ENCODE data around the gene RFTN1.

Gene RFTN1

DNA sequence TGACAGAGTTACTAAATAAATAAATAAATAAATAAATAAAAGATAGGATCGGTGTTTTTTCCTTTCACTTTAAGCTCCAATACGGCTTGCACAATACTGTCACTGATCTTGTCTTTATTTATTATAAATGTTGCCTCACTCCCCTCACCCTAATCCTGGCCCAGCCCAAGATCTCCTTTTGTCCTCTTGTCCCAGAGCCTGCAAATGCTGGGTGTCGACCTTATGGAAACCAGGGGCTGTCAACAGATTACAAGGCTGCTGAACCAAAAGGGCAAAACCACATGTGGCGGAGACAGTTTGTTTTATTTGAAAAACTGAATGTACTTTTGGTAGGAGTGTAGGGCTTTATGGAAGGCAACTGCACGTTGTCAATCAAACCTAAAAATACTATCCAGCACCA is 75.9 kb downstream of the RFTN1 start:
- no peak for DNase-seq (ENCODE audit: low read depth in 2 of 2)

DNA sequence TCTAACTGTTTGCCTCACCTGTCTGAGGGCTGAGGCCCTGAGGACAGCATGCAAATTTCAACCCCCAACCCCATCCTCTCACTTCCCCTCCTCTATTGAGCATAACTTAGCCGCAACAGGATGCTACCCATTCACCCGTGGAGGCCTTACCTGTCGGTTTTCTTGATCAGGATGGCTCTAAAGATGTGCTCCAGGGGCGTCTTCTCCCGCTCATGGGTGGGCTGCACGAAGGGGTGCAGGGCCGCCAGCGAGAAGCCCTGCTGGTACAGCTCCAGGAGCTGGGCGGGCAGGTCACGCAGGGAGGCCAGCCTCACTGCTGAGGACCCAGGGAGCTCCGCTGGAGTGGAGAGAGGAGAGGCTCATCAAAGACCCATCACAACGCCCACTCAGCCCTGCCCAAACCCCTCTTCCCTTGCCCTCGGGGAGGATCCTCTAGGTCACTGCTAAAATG is 79.8 kb downstream of the RFTN1 start:
- DNase-seq (ENCODE audit: low read depth in 2 of 2), result no peak

DNA sequence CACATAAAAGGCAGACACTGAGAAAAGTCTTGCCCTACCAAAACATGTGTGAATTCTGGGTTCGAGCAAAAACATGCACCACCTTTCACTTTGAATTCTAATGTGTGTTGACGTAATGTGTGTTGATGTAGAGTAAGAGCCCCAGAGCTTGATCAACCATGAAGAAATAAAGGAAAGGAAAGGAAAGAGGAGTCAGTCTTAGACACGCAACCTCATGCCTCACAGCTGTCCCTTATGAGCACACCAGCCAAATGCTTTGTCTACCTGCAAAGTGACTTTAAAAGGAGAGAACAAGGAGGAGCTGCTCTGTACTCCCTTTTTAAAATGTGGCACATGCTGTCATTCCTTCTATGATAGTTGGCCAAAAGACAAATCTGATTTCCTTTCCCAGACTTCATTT is 80.8 kb downstream of the RFTN1 start:
- no peak for DNase-seq (ENCODE audit: low read depth in 2 of 2)

DNA sequence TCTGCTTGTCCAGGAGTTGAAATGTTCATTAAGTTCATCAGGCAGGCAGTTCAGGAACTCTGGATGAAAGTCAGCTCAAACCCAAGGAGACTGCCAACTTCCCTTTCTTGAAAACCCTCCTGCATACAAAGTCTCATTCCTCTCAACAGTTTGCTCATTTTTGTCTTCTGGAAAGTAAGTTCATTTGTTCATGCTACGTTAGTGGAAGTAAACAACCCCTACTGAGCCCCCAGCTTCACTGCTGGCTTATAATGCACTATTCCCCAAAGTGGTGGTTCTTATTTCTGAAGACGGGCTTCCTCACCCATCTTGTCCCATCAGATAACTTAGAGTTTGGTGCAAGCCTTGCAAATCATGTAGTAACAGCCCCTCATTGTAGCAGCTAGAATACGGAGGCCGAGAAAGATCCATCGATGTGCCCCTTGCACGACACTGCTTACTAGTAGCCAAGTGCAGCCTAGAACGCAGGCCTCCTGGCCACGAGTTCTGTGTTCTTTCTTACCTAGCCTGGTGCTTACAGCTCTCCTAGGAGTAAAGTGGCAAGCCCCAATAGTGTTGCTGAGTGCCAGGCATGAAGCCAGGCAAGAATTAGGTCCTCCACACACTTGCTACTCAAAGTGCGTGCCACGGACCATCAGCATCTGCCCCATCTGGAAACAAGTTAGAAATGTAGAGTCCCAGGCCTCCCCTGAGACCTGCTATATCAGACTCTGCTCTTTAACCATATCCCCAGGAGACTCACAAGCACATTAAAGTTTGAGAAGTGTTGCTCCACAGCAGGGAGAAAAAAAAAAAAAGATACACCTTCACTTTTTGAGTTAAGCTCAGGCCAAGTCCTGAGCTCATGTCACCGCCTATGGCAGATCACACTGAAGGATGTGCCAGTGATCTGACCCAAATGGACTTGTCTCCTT is 82.5 kb downstream of the RFTN1 start:
- DNase-seq (ENCODE audit: low read depth in 2 of 2), result no peak

DNA sequence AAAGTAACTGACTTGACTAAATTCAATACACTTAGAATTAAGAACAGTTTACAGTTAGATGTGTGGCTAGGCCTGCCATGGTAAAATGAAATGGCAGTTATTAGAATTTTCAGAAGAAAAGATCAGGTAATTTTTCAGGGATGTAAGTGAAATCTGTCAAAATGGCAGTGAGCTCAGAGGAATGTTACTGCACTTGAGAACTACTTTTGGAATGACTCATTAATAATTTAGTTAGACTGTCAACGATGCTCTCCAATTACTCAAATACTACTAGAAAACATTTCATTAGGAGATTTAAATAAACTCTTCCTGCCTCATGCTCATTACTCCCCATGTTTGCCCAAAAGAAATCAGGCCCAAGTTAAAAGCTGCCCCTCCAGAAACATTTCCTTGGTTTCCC is 84.4 kb downstream of the RFTN1 start:
- DNase-seq (ENCODE audit: low read depth in 2 of 2), result no peak

- DNase-seq (ENCODE audit: low read depth in 2 of 2), result no peak
These were observed 84.9 kb downstream of the RFTN1 start for GRCh38 chr3:16428612-16429011.

DNA sequence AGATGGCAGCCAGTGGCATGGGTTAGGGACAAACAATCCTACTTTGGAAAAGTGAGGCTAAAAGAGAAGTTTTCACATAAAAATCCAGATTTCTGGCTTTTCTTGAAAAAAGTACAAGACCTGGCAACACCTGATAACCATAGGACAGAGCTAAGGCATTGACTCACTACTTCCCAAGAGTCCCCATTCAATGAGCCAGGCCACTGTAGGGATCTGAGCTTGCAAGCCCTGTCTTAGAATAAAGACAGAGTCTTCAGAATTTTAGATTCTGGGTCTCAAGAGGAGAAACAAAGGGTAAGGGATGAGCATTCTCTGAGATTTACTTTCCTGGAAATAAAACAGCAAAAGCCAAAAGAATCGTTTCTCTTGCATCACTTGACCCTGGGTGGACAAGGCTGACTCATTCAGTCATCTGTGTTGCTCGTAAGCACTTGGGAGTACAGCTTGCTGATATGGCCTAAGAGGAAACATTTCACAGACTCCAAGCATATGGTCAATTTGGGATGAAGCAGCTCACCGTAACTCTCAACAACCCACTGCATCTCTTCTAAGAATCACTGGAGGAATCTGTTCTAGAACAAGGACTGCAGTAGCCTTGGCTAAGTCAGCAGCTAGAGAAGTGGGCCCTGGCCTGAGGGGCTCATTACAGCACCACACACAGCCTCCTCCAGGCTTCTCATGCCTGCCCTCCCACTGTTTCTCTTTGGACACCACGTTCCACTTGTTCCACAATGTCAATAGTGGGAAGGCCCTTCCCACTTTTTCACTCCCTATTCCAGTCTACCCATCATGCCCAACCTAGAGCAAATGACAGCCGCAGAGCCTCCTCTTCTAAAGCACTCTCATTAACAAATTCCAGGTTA is 86.2 kb downstream of the RFTN1 start:
- no peak for DNase-seq (ENCODE audit: low read depth in 2 of 2)

DNA sequence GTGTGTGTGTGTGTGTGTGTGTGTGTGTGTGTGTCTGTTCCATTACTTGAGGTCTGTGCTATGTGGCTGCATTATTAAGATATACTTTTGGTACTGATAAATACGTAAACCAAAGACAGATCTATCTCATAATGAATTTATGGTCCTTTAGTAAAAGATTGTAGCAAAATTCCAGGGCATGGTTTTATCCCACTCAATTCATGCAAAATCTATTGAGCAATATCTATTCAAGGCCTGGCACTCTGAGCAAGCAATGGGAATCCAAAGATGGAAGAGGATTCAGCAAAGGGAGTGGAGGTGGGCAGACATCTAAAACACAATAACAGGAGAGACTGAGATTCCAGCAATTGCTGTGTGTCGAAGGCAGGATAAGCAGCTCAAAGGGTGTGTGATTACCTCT is 86.8 kb downstream of the RFTN1 start:
- DNase-seq (ENCODE audit: low read depth in 2 of 2), result no peak

GRCh38 chr3:16426029-16426400 is 87.5 kb downstream of the RFTN1 start:
- DNase-seq (ENCODE audit: low read depth in 2 of 2), result no peak

GRCh38 chr3:16425398-16426028 is 88.0 kb downstream of the RFTN1 start:
- DNase-seq (ENCODE audit: low read depth in 2 of 2), result no peak

GRCh38 chr3:16423947-16424673 is 89.4 kb downstream of the RFTN1 start:
- no peak for DNase-seq (ENCODE audit: low read depth in 2 of 2)

- no peak for DNase-seq (ENCODE audit: low read depth in 2 of 2)
These were observed 90.2 kb downstream of the RFTN1 start for GRCh38 chr3:16423298-16423697.

DNA sequence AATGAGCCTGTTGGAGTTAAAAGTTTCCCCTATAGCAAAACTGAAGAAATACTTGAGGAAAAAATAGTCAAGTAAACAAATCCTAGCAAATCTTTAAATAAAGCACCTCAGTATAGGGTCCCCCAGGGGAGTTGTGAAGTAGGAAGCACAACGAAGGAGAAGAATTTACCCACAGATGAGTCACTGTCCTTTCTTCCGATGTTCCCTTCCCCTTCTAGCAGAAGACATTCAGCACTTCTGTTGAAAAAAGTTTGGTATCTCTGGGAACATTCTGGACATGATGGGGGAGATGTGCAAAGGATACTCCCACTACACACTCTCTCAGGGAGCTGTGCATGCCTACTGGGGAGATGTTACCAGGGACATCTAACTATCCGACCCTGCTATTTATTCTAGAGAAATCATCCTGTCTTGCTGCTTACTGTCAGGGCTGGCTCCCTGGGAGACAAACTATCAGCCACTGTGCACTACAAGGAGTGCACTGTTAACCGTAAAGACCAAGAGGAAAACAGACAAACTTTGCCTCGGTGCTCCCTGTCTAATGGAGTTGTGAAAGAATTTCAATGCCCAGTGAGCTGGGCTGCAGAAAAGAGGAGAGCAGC is 93.8 kb downstream of the RFTN1 start:
- no peak for DNase-seq (ENCODE audit: low read depth in 2 of 2)

DNA sequence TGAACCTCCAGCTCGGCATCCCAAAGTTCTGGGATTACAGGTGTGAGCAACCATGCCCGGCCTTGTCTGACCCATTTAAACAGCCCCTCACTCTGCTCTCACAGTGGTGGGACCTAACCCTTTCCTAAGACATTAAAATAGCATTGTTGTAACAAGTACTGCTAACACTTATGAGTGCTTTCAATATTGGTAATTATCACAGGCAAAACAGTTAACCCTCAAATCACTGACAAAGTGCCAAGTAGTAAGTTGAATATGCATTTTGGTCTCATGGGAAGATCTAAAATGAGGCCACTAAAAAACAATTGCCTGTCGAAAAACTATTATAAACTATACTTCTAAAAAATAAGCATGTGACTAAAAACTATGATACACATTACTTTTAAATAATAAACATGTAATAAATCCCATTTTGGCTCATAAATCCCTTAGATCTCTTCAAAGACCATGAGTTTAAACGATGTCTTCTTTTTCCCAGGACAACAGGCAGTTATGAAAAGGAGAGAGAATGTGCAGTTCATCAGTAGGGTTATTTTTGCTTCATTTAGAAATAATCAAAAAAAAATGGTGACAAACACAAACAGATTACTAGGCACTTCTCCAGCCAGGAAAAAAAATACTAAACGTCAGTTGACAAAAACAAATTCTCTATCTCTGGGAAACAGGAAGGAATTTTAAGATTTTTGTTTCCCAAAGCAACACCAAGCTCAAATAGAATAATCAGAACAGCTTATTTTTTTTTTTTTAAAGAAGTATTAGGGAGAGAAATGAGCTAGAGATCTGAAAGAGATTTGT is 95.4 kb downstream of the RFTN1 start:
- no peak for DNase-seq (ENCODE audit: low read depth in 2 of 2)

- DNase-seq (ENCODE audit: low read depth in 2 of 2), result no peak
These were observed 97.5 kb downstream of the RFTN1 start for GRCh38 chr3:16415911-16416476.

- DNase-seq (ENCODE audit: low read depth in 2 of 2), result no peak
These were observed 100.2 kb downstream of the RFTN1 start for GRCh38 chr3:16413321-16413720.

GRCh38 chr3:16412192-16412800 is 101.2 kb downstream of the RFTN1 start:
- DNase-seq (ENCODE audit: low read depth in 2 of 2), result no peak

GRCh38 chr3:16411441-16411840 is 102.1 kb downstream of the RFTN1 start:
- no peak for DNase-seq (ENCODE audit: low read depth in 2 of 2)

- no peak for DNase-seq (ENCODE audit: low read depth in 2 of 2)
These were observed 102.8 kb downstream of the RFTN1 start for GRCh38 chr3:16410659-16411058.

DNA sequence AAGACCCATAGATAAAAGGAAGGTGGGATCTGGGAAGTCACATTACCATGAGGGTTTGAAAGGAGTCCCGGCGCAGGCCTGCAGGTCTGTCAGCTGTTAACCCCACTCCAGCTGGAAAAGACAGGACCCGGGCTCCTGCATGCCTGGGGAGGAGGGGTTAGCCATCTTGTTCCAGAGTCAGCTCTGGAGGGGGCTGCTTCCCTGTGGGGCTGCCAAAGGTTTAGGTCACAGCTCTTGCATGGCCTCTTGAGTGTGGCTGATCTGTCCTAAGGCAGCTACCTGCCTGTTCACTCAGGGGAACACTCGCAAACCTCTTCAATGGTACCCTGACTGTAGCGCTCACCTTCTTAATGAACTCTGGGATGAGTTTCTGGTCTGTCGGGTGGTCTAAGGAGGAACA is 104.5 kb downstream of the RFTN1 start:
- DNase-seq (ENCODE audit: low read depth in 2 of 2), result no peak
